CD4-positive, alpha-beta T cell (primary cell): ENCODE measurements around the gene TCF4. TPM values are rescaled to one million over a fixed set of nuclear protein-coding genes. Genes with fewer than 3 reads are reported as not detected.

Experiments
- ATAC-seq: fragments of 200-7000 bp; cut with Tn5 transposase; one replicate; pipeline ENCODE4 v1.10.0; 2022; ENCODE audit warnings: mild to moderate bottlenecking; ENCODE audit not compliant: poor library complexity
- CTCF ChIA-PET: fragments of 350-600 bp; sonication (Branson Sonifier 250); formaldehyde crosslinking; loops from one replicate; lab custom pipeline; 2021; ENCODE audit warnings: antibody characterized with exemption, inconsistent platforms; lab: Charles Lee
- POLR2A ChIA-PET: fragments of 350-600 bp; sonication (Branson Sonifier 250); formaldehyde crosslinking; loops from one replicate; lab custom pipeline; 2021; ENCODE audit warnings: antibody characterized with exemption, inconsistent platforms; lab: Charles Lee
- DNase-seq, 14 experiments: peaks; one replicate each; pipeline ENCODE4 v3.0.0-alpha.2; 2013 to 2020; ENCODE audit warnings: mixed read lengths in 2 of 14
- H3K27ac ChIP-seq, 2 donors: one replicate each; pipeline versions ENCODE4 v1.5.1 to v1.7.0; 2013; ENCODE audit warnings: low read length in 2 of 2, low read depth in 1 of 2, mild to moderate bottlenecking in 1 of 2
- H3K27me3 ChIP-seq, 2 experiments: 1 replicate in 1 of 2; 2 replicates in 1 of 2; pipeline versions ENCODE4 v1.6.1 to v1.7.0; 2013; ENCODE audit warnings: low read length in 2 of 2, control low read depth in 1 of 2, mild to moderate bottlenecking in 1 of 2, moderate library complexity in 1 of 2; ENCODE audit not compliant: insufficient read depth in 2 of 2, control insufficient read depth in 1 of 2
- H3K36me3 ChIP-seq: one replicate; pipeline ENCODE4 v1.6.1; 2013; ENCODE audit warnings: low read length, control low read depth; ENCODE audit not compliant: insufficient read depth
- H3K4me1 ChIP-seq: one replicate; pipeline ENCODE4 v1.6.1; 2013; ENCODE audit warnings: low read length, control low read depth; ENCODE audit not compliant: insufficient read depth
- H3K4me3 ChIP-seq: one replicate; pipeline ENCODE4 v1.5.1; 2013; ENCODE audit warnings: mild to moderate bottlenecking, low read length, moderate library complexity
- H3K9me3 ChIP-seq, 2 experiments: 1 replicate in 1 of 2; 2 replicates in 1 of 2; pipeline versions ENCODE4 v1.6.1 to v1.7.0; 2013; ENCODE audit warnings: low read length in 2 of 2, mild to moderate bottlenecking in 2 of 2, control low read depth in 1 of 2, moderate library complexity in 1 of 2; ENCODE audit not compliant: control insufficient read depth in 1 of 2, insufficient read depth in 1 of 2
- H3K27ac Mint-ChIP-seq: one replicate; pipeline ENCODE4 v1.8.0; 2020; ENCODE audit warnings: mixed read lengths
- H3K27me3 Mint-ChIP-seq: one replicate; pipeline ENCODE4 v1.8.0; 2021; ENCODE audit warnings: mixed read lengths
- H3K36me3 Mint-ChIP-seq: one replicate; pipeline ENCODE4 v1.8.0; 2021; ENCODE audit warnings: low read depth, mixed read lengths
- H3K4me1 Mint-ChIP-seq: one replicate; pipeline ENCODE4 v1.8.0; 2021; ENCODE audit warnings: low read depth, mixed read lengths
- H3K4me3 Mint-ChIP-seq: one replicate; pipeline ENCODE4 v1.8.0; 2020; ENCODE audit warnings: mild to moderate bottlenecking, mixed read lengths
- H3K9me3 Mint-ChIP-seq: one replicate; pipeline ENCODE4 v1.8.0; 2020; ENCODE audit warnings: mixed read lengths
- intact Hi-C, 2 experiments: fragments of 100-400 bp; cut with DNase I in 1 of 2; cut with micrococcal nuclease in 1 of 2; formaldehyde crosslinking; loops; one replicate each; pipeline versions ENCODE4 v1.15.1 to v1.9.0; 2023 to 2025; cut with DNase I, micrococcal nuclease
- total RNA-seq, 174 experiments: library from RNA in 2 of 174; stranded (reverse) in 2 of 174; gene quantifications; one replicate each; pipeline ENCODE4 v1.2.3 and lab custom pipeline; 2021 to 2026
- TF ChIP-seq, protein P1 (sequence below): fragments of 200-600 bp; IDR thresholded peaks from one replicate; pipeline ENCODE4 v1.8.0; 2022; ENCODE audit warnings: antibody characterized with exemption, mild to moderate bottlenecking

TCF4 gene
- total RNA-seq, 2 experiments from 2014 or later: 3.0 to 3.2 TPM

DNA sequence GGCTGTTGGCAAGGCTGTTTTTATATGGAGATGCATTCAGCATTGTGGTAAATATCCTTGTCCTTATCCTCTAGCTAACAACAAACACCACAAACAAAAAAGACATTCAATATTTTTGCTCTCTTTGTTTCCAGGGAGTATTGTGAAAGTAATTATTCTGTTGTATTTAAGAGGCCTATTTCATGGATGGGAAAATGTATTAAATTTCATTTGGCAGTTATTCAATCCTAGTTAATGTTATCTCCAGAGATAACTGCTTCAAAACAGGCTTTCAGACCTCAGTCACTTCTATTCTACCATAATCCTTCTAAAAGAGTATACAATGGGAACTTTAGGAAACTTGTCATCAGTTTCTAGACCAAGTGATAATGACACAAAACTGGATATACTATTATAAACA is 348.3 kb downstream of the TCF4 start:
- Mint-ChIP-seq H3K4me1 (no peaks in the 10 kb centered on the region), H3K27me3 (no peaks in the 10 kb centered on the region), H3K27ac (no peak overlapping the region), H3K9me3 (no peaks in the 10 kb centered on the region), H3K4me3 (no peak overlapping the region), H3K36me3 (no peaks in the 10 kb centered on the region)
- intact Hi-C loops: no loop called here
- Histone ChIP-seq H3K4me1 (no peaks in the 10 kb centered on the region), H3K9me3 (no peaks in the 10 kb centered on the region), H3K4me3 (no peak overlapping the region), H3K27me3 (no peaks in the 10 kb centered on the region), H3K27ac (no peak overlapping the region), H3K36me3 (no peaks in the 10 kb centered on the region)
- DNase-seq (no peak), ATAC-seq (no peak)
- TF ChIP-seq, protein P1, sequence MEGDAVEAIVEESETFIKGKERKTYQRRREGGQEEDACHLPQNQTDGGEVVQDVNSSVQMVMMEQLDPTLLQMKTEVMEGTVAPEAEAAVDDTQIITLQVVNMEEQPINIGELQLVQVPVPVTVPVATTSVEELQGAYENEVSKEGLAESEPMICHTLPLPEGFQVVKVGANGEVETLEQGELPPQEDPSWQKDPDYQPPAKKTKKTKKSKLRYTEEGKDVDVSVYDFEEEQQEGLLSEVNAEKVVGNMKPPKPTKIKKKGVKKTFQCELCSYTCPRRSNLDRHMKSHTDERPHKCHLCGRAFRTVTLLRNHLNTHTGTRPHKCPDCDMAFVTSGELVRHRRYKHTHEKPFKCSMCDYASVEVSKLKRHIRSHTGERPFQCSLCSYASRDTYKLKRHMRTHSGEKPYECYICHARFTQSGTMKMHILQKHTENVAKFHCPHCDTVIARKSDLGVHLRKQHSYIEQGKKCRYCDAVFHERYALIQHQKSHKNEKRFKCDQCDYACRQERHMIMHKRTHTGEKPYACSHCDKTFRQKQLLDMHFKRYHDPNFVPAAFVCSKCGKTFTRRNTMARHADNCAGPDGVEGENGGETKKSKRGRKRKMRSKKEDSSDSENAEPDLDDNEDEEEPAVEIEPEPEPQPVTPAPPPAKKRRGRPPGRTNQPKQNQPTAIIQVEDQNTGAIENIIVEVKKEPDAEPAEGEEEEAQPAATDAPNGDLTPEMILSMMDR: no peak
- ChIA-PET POLR2A (no interaction called here), CTCF (interaction anchor here (1.3 kb wide), 1 partner anchor 17 kb away, joined by 3 read pairs; no protein-coding TSS in a partner anchor)

GRCh38 chr18:55237660-55238059 is 350.3 kb downstream of the TCF4 start:
- Histone ChIP-seq H3K9me3 (no peaks in the 10 kb centered on the region), H3K27ac (no peak overlapping the region), H3K4me3 (no peak overlapping the region), H3K4me1 (no peaks in the 10 kb centered on the region), H3K36me3 (no peaks in the 10 kb centered on the region), H3K27me3 (no peaks in the 10 kb centered on the region)
- DNase-seq: no peak
- Mint-ChIP-seq H3K4me1 (no peaks in the 10 kb centered on the region), H3K27ac (no peak overlapping the region), H3K36me3 (no peaks in the 10 kb centered on the region), H3K9me3 (no peaks in the 10 kb centered on the region), H3K4me3 (no peak overlapping the region), H3K27me3 (no peaks in the 10 kb centered on the region)
- no peak for ATAC-seq
- ChIA-PET CTCF (no interaction called here), POLR2A (no interaction called here)
- TF ChIP-seq, protein P1: no peak
- intact Hi-C loops: no loop called here

GRCh38 chr18:55236150-55236931 is 351.7 kb downstream of the TCF4 start:
- H3K36me3 Mint-ChIP-seq: no peaks in the 10 kb centered on the region
- H3K9me3 ChIP-seq: no peaks in the 10 kb centered on the region
- no peak overlapping the region for H3K27ac ChIP-seq
- H3K27ac Mint-ChIP-seq: no peak overlapping the region
- H3K27me3 ChIP-seq: no peaks in the 10 kb centered on the region
- H3K9me3 Mint-ChIP-seq: no peaks in the 10 kb centered on the region
- H3K36me3 ChIP-seq: no peaks in the 10 kb centered on the region
- ChIA-PET POLR2A (no interaction called here), CTCF (no interaction called here)
- H3K4me1 ChIP-seq: no peaks in the 10 kb centered on the region
- DNase-seq: no peak
- no peak for ATAC-seq
- no peak overlapping the region for H3K4me3 ChIP-seq
- intact Hi-C loops: no loop called here
- no peaks in the 10 kb centered on the region for H3K4me1 Mint-ChIP-seq
- H3K27me3 Mint-ChIP-seq: no peaks in the 10 kb centered on the region
- TF ChIP-seq, protein P1: no peak
- H3K4me3 Mint-ChIP-seq: no peak overlapping the region
